ENCODE results near the gene LIPT1. TPM values are rescaled to one million over a fixed set of nuclear protein-coding genes. Genes with fewer than 3 reads are reported as not detected.

The LIPT1 gene
- total and polyA plus RNA-seq, 4 donors = 2.3 to 4.8 (median 3.5) TPM

- Histone ChIP-seq H3K4me1 (ENCODE audit: control insufficient read depth in 4 of 4, insufficient read depth in 4 of 4, low read length in 3 of 4) (peaks cover 0 to 4% (median 0%) of the 10 kb centered on the region in 4 donors), H3K27ac (ENCODE audit: low read depth in 1 of 2, low read length in 2 of 2) (no peak overlapping the region), H3K36me3 (ENCODE audit: control insufficient read depth in 4 of 4, insufficient read depth in 3 of 4, low read depth in 1 of 4, low read length in 3 of 4) (peaks cover 0 to 3% (median 0%) of the 10 kb centered on the region in 4 donors), H3K9me3 (ENCODE audit: control insufficient read depth in 4 of 4, low read length in 3 of 4) (no peaks in the 10 kb centered on the region), H3K27me3 (ENCODE audit: control insufficient read depth in 4 of 4, insufficient read depth in 4 of 4, low read length in 3 of 4) (no peaks in the 10 kb centered on the region), H3K4me3 (ENCODE audit: low read depth in 1 of 3, low read length in 3 of 3) (no peak overlapping the region), H3K9ac (ENCODE audit: low read depth in 1 of 2, low read length in 2 of 2) (no peak overlapping the region)
- no peak for TF ChIP-seq FOXA1 (IDR thresholded peaks at IDR 0.05)
- TF ChIP-seq HNF4G (IDR thresholded peaks at IDR 0.05) = no peak
- TF ChIP-seq JUND (IDR thresholded peaks at IDR 0.05) = no peak
- TF ChIP-seq ZBTB33 (IDR thresholded peaks at IDR 0.05) = no peak
- no peak for TF ChIP-seq FOXA2 (IDR thresholded peaks at IDR 0.05)
- TF ChIP-seq GABPA (IDR thresholded peaks at IDR 0.05 in 1 of 2, conservative IDR thresholded peaks at IDR 0.05 in 1 of 2) = no peak
- no peak for TF ChIP-seq MAX (IDR thresholded peaks at IDR 0.05)
- no peak for TF ChIP-seq NR2F2 (IDR thresholded peaks at IDR 0.05)
- TF ChIP-seq TAF1 (conservative IDR thresholded peaks at IDR 0.05) = no peak
- no peak for TF ChIP-seq RAD21 (IDR thresholded peaks at IDR 0.05)
- TF ChIP-seq EGR1 (IDR thresholded peaks at IDR 0.05; ENCODE audit: low read depth in 2 of 2) = no peak
- TF ChIP-seq HNF4A (conservative IDR thresholded peaks at IDR 0.05) = no peak
- no peak for TF ChIP-seq YY1 (IDR thresholded peaks at IDR 0.05)
- no peak for TF ChIP-seq REST (IDR thresholded peaks at IDR 0.05)
- TF ChIP-seq SP1 (IDR thresholded peaks at IDR 0.05) = no peak
- DNase-seq (ENCODE audit: low spot score) = no peak
- 77% methylated on average over 2 of the region's 2 CpGs for WGBS
These were observed 47.9 kb upstream of the LIPT1 start for GRCh38 chr2:99106913-99107312.

GRCh38 chr2:99111236-99111635, 43.5 kb upstream of the LIPT1 start:
- TF ChIP-seq SP1 (IDR thresholded peaks at IDR 0.05) (no peak), NR2F2 (IDR thresholded peaks at IDR 0.05) (no peak), HNF4G (IDR thresholded peaks at IDR 0.05) (no peak), RAD21 (IDR thresholded peaks at IDR 0.05) (no peak), JUND (IDR thresholded peaks at IDR 0.05) (no peak), REST (IDR thresholded peaks at IDR 0.05) (no peak), ZBTB33 (IDR thresholded peaks at IDR 0.05) (no peak), FOXA1 (IDR thresholded peaks at IDR 0.05) (no peak), GABPA (IDR thresholded peaks at IDR 0.05 in 1 of 2, conservative IDR thresholded peaks at IDR 0.05 in 1 of 2) (no peak)
- H3K4me1 ChIP-seq (ENCODE audit: control insufficient read depth in 4 of 4, insufficient read depth in 4 of 4, low read length in 3 of 4) = no peaks in the 10 kb centered on the region
- WGBS = 86% methylated on average over 2 of the region's 2 CpGs

More at GRCh38 chr2:99111236-99111635, 43.5 kb upstream of the LIPT1 start:
- Histone ChIP-seq H3K9ac (ENCODE audit: low read depth in 1 of 2, low read length in 2 of 2) (no peak overlapping the region), H3K27ac (ENCODE audit: low read depth in 1 of 2, low read length in 2 of 2) (no peak overlapping the region), H3K4me3 (ENCODE audit: low read depth in 1 of 3, low read length in 3 of 3) (no peak overlapping the region), H3K36me3 (ENCODE audit: control insufficient read depth in 4 of 4, insufficient read depth in 3 of 4, low read depth in 1 of 4, low read length in 3 of 4) (peaks cover 0 to 2% (median 0%) of the 10 kb centered on the region in 4 donors), H3K27me3 (ENCODE audit: control insufficient read depth in 4 of 4, insufficient read depth in 4 of 4, low read length in 3 of 4) (no peaks in the 10 kb centered on the region), H3K9me3 (ENCODE audit: control insufficient read depth in 4 of 4, low read length in 3 of 4) (no peaks in the 10 kb centered on the region)
- DNase-seq (ENCODE audit: low spot score) = no peak

Data from liver (tissue), 9 donors.